Amniotic epithelial cell (primary cell): ENCODE measurements around the gene RUNX1.

Source experiments
- DNase-seq: peaks from one replicate; pipeline ENCODE4 v3.0.0-alpha.2; 2010; ENCODE audit warnings: low read depth

The RUNX1 gene

GRCh38 chr21:34923626-34924025 lies 125.5 kb downstream of the RUNX1 start:
- DNase-seq = no peak

GRCh38 chr21:34923202-34923601 lies 125.9 kb downstream of the RUNX1 start:
- no peak for DNase-seq

- DNase-seq = no peak
These were observed 126.6 kb downstream of the RUNX1 start for GRCh38 chr21:34922479-34922878.

GRCh38 chr21:34921151-34921550 lies 128.0 kb downstream of the RUNX1 start:
- no peak for DNase-seq

GRCh38 chr21:34919406-34919805 lies 129.7 kb downstream of the RUNX1 start:
- DNase-seq = no peak

- peak; percentile 58 for DNase-seq
These were observed 132.7 kb downstream of the RUNX1 start for GRCh38 chr21:34916446-34916845.

- no peak for DNase-seq
These were observed 133.7 kb downstream of the RUNX1 start for GRCh38 chr21:34915364-34915841.

GRCh38 chr21:34914239-34914638 lies 134.9 kb downstream of the RUNX1 start:
- no peak for DNase-seq

- no peak for DNase-seq
These were observed 135.3 kb downstream of the RUNX1 start for GRCh38 chr21:34913811-34914210.

GRCh38 chr21:34912022-34912945 lies 136.8 kb downstream of the RUNX1 start:
- no peak for DNase-seq

GRCh38 chr21:34911360-34911759 lies 137.7 kb downstream of the RUNX1 start:
- no peak for DNase-seq

GRCh38 chr21:34910396-34910795 lies 138.7 kb downstream of the RUNX1 start:
- DNase-seq = no peak

GRCh38 chr21:34909492-34910292 lies 139.4 kb downstream of the RUNX1 start:
- no peak for DNase-seq

- DNase-seq = peak; percentile 81
These were observed 140.6 kb downstream of the RUNX1 start for GRCh38 chr21:34908419-34909055.

- DNase-seq = no peak
These were observed 141.4 kb downstream of the RUNX1 start for GRCh38 chr21:34907461-34908418.

GRCh38 chr21:34906401-34906800 lies 142.7 kb downstream of the RUNX1 start:
- DNase-seq = no peak

GRCh38 chr21:34905218-34905537 lies 143.9 kb downstream of the RUNX1 start:
- no peak for DNase-seq

- no peak for DNase-seq
These were observed 144.4 kb downstream of the RUNX1 start for GRCh38 chr21:34904526-34905217.

- DNase-seq = peak; percentile 87
These were observed 148.7 kb downstream of the RUNX1 start for GRCh38 chr21:34900376-34900775.

GRCh38 chr21:34899760-34900159 lies 149.3 kb downstream of the RUNX1 start:
- no peak for DNase-seq

GRCh38 chr21:34899302-34899701 lies 149.8 kb downstream of the RUNX1 start:
- no peak for DNase-seq
